Breast epithelium (tissue), 3 donors: ENCODE measurements around the gene CIAPIN1.

Experiments used
- POLR2A ChIP-seq: fragments of 450-650 bp; IDR thresholded peaks from one replicate; pipeline ENCODE4 v1.6.1; 2016; ENCODE audit warnings: antibody characterized with exemption, mild to moderate bottlenecking, moderate library complexity
- POLR2AphosphoS5 ChIP-seq, 3 donors: sonication (generic); formaldehyde crosslinking; IDR thresholded peaks; one replicate each; pipeline ENCODE4 v1.6.1; 2017; ENCODE audit warnings: antibody characterized with exemption in 3 of 3
- TF ChIP-seq, protein P1 (sequence below), 3 donors: fragments of 450-650 bp; IDR thresholded peaks; one replicate each; pipeline ENCODE4 v1.5.1; 2016 to 2017; ENCODE audit warnings: antibody characterized with exemption in 3 of 3, mild to moderate bottlenecking in 3 of 3, moderate library complexity in 3 of 3

GRCh38 chr16:57471852-57472664, 24.9 kb upstream of the CIAPIN1 start:
- TF ChIP-seq, protein P1, sequence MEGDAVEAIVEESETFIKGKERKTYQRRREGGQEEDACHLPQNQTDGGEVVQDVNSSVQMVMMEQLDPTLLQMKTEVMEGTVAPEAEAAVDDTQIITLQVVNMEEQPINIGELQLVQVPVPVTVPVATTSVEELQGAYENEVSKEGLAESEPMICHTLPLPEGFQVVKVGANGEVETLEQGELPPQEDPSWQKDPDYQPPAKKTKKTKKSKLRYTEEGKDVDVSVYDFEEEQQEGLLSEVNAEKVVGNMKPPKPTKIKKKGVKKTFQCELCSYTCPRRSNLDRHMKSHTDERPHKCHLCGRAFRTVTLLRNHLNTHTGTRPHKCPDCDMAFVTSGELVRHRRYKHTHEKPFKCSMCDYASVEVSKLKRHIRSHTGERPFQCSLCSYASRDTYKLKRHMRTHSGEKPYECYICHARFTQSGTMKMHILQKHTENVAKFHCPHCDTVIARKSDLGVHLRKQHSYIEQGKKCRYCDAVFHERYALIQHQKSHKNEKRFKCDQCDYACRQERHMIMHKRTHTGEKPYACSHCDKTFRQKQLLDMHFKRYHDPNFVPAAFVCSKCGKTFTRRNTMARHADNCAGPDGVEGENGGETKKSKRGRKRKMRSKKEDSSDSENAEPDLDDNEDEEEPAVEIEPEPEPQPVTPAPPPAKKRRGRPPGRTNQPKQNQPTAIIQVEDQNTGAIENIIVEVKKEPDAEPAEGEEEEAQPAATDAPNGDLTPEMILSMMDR (IDR thresholded peaks at IDR 0.05), result no peak
- TF ChIP-seq POLR2A (no peak), POLR2AphosphoS5 (IDR thresholded peaks at IDR 0.05) (no peak)
